MM.1S (cell line): ENCODE results near the gene RANBP10.
"Not testable (repeated sequence)": the region's sequence is repeated elsewhere in the genome, so short reads cannot be mapped to it uniquely, and the experiment has no call there.

ENCODE experiments used
- DNase-seq: peaks from one replicate; pipeline ENCODE4 v3.0.0-alpha.2; 2015
- H2AFZ ChIP-seq: fragments of 300-600 bp; sonication (generic); 2 replicates; pipeline ENCODE4 v1.6.0; 2016; ENCODE audit warnings: antibody characterized with exemption, low read length
- H3F3A ChIP-seq: fragments of 300-600 bp; sonication (generic); 2 replicates; pipeline ENCODE4 v1.6.1; 2016; ENCODE audit warnings: mild to moderate bottlenecking, antibody characterized with exemption, low read length, moderate library complexity, mixed read lengths; ENCODE audit not compliant: insufficient read depth
- H3K27ac ChIP-seq: fragments of 300-600 bp; sonication (generic); 2 replicates; pipeline ENCODE4 v1.5.1; 2016; ENCODE audit warnings: mild to moderate bottlenecking, low read length
- H3K27me3 ChIP-seq: fragments of 300-600 bp; sonication (generic); replicated peaks from 2 replicates; pipeline ENCODE4 v1.6.0; 2016; ENCODE audit warnings: low read length; ENCODE audit not compliant: insufficient read depth
- H3K36me3 ChIP-seq: fragments of 300-600 bp; sonication (generic); replicated peaks from 2 replicates; pipeline ENCODE4 v1.6.1; 2016; ENCODE audit warnings: mild to moderate bottlenecking, low read length, mixed read lengths; ENCODE audit not compliant: insufficient read depth
- H3K4me1 ChIP-seq: fragments of 300-600 bp; sonication (generic); 2 replicates; pipeline ENCODE4 v1.6.1; 2016; ENCODE audit warnings: low read length, mixed read lengths
- H3K4me2 ChIP-seq: fragments of 300-600 bp; sonication (generic); 2 replicates; pipeline ENCODE4 v1.6.0; 2016; ENCODE audit warnings: low read depth, low read length
- H3K4me3 ChIP-seq: fragments of 300-600 bp; sonication (generic); 2 replicates; pipeline ENCODE4 v1.5.1; 2016; ENCODE audit warnings: low read length, mixed read lengths
- H3K79me2 ChIP-seq: fragments of 300-600 bp; sonication (generic); 2 replicates; pipeline ENCODE4 v1.6.1; 2016; ENCODE audit warnings: mixed run types, low read length, mixed read lengths
- H3K9ac ChIP-seq: fragments of 300-600 bp; sonication (generic); 2 replicates; pipeline ENCODE4 v1.6.1; 2016; ENCODE audit warnings: low read length, mixed read lengths
- H3K9me2 ChIP-seq: fragments of 300-600 bp; sonication (generic); replicated peaks from 2 replicates; pipeline ENCODE4 v1.6.1; 2016; ENCODE audit warnings: mild to moderate bottlenecking, low read length, mixed read lengths; ENCODE audit not compliant: insufficient read depth
- H3K9me3 ChIP-seq: fragments of 300-600 bp; sonication (generic); replicated peaks from 2 replicates; pipeline ENCODE4 v1.6.1; 2016; ENCODE audit warnings: mild to moderate bottlenecking, low read length, mixed read lengths; ENCODE audit not compliant: insufficient read depth
- H4K20me1 ChIP-seq: fragments of 300-600 bp; sonication (generic); 2 replicates; pipeline ENCODE4 v1.6.1; 2016; ENCODE audit warnings: mild to moderate bottlenecking, low read length, moderate library complexity, mixed read lengths; ENCODE audit not compliant: insufficient read depth
- CTCF ChIP-seq: fragments of 300-600 bp; sonication (generic); IDR thresholded peaks from 2 replicates; pipeline ENCODE4 v1.5.1; 2016; ENCODE audit warnings: antibody characterized with exemption, low read length, mixed read lengths
- EZH2 ChIP-seq: fragments of 300-600 bp; sonication (generic); optimal IDR thresholded peaks from 2 replicates; pipeline ENCODE3; 2017; ENCODE audit warnings: low read depth, mild to moderate bottlenecking, antibody characterized with exemption, low read length, mixed read lengths
- EZH2phosphoT487 ChIP-seq: fragments of 300-600 bp; sonication (generic); IDR thresholded peaks from 2 replicates; pipeline ENCODE4 v1.6.1; 2018; ENCODE audit warnings: antibody characterized with exemption, low read length

The RANBP10 gene

GRCh38 chr16:67841198-67841815, 34.9 kb upstream of the RANBP10 start:
- DNase-seq: no peak
- H3K79me2 ChIP-seq: peaks cover 38% of the 10 kb centered on the region
- H4K20me1 ChIP-seq: no peaks in the 10 kb centered on the region
- peak overlapping the region; percentile 98 for H3K4me3 ChIP-seq
- peaks cover 25% of the 10 kb centered on the region for H3K4me1 ChIP-seq
- no peak overlapping the region for H3K27ac ChIP-seq
- peak overlapping the region; percentile 95; the same call in 1 of the 2 replicates for H3K9ac ChIP-seq
- H3K27me3 ChIP-seq: no peaks in the 10 kb centered on the region
- H3K9me3 ChIP-seq: no peaks in the 10 kb centered on the region
- no peaks in the 10 kb centered on the region for H3K36me3 ChIP-seq
- H3K4me2 ChIP-seq: peak overlapping the region; percentile 84
- TF ChIP-seq EZH2phosphoT487 (no peak), CTCF (no peak), EZH2 (no peak)
- H2AFZ ChIP-seq: peak overlapping the region; percentile 99
- no peaks in the 10 kb centered on the region for H3K9me2 ChIP-seq
- peaks cover 30% of the 10 kb centered on the region for H3F3A ChIP-seq

GRCh38 chr16:67837811-67838210, 31.5 kb upstream of the RANBP10 start:
- Histone ChIP-seq H3K36me3 (no peaks in the 10 kb centered on the region), H2AFZ (no peak overlapping the region), H3K4me1 (peaks cover 5% of the 10 kb centered on the region), H3K4me2 (no peak overlapping the region), H4K20me1 (no peaks in the 10 kb centered on the region), H3K9me2 (no peaks in the 10 kb centered on the region), H3K27me3 (no peaks in the 10 kb centered on the region), H3K9me3 (no peaks in the 10 kb centered on the region), H3K9ac (no peak overlapping the region), H3K27ac (no peak overlapping the region), H3F3A (peaks cover 5% of the 10 kb centered on the region), H3K79me2 (peaks cover 13% of the 10 kb centered on the region), H3K4me3 (no peak overlapping the region)
- TF ChIP-seq EZH2: no peak
- no peak for TF ChIP-seq EZH2phosphoT487
- no peak for TF ChIP-seq CTCF
- no peak for DNase-seq

- H3K9me3 ChIP-seq, H3K27ac ChIP-seq, H3K36me3 ChIP-seq, H3K4me2 ChIP-seq, H3K4me3 ChIP-seq, H3K4me1 ChIP-seq, H3K27me3 ChIP-seq, H4K20me1 ChIP-seq, DNase-seq, H3F3A ChIP-seq, H3K9ac ChIP-seq, H3K9me2 ChIP-seq, H2AFZ ChIP-seq: not testable (repeated sequence)
- peaks cover 14% of the 10 kb centered on the region for H3K79me2 ChIP-seq
Measured at GRCh38 chr16:67837190-67837589, 30.8 kb upstream of the RANBP10 start.

- H3K79me2 ChIP-seq: peaks cover 19% of the 10 kb centered on the region
- TF ChIP-seq EZH2 (no peak), CTCF (no peak), EZH2phosphoT487 (no peak)
- no peaks in the 10 kb centered on the region for H3K27me3 ChIP-seq
- H3F3A ChIP-seq: no peaks in the 10 kb centered on the region
- H3K4me3 ChIP-seq: peak overlapping the region; percentile 77
- no peaks in the 10 kb centered on the region for H3K4me1 ChIP-seq
- no peaks in the 10 kb centered on the region for H3K36me3 ChIP-seq
- no peaks in the 10 kb centered on the region for H3K9me3 ChIP-seq
- no peak overlapping the region for H3K27ac ChIP-seq
- H3K4me2 ChIP-seq: peak overlapping the region; percentile 56
- peak overlapping the region; percentile 55 for H2AFZ ChIP-seq
- no peaks in the 10 kb centered on the region for H3K9me2 ChIP-seq
- H3K9ac ChIP-seq: no peak overlapping the region; the same call in 1 of the 2 replicates
- no peaks in the 10 kb centered on the region for H4K20me1 ChIP-seq
- DNase-seq: no peak
Measured at GRCh38 chr16:67834242-67834614, 27.9 kb upstream of the RANBP10 start.
